ENCODE measurements around the gene ABCA4. TPM values are rescaled to one million over a fixed set of nuclear protein-coding genes. Genes with fewer than 3 reads are reported as not detected.

The ABCA4 gene
- total and polyA plus RNA-seq, 2 experiments from 2014 or later, result 0.53 to 1.4 TPM

GRCh38 chr1:94068096-94068998, 52.6 kb downstream of the ABCA4 start:
- no peaks in the 10 kb centered on the region for H4K20me1 ChIP-seq (ENCODE audit: insufficient read depth, poor library complexity, severe bottlenecking)

GRCh38 chr1:94067196-94067595, 53.8 kb downstream of the ABCA4 start:
- Histone ChIP-seq H3K27me3 (no peaks in the 10 kb centered on the region), H3K4me2 (no peak overlapping the region), H4K20me1 (ENCODE audit: insufficient read depth, poor library complexity, severe bottlenecking) (no peaks in the 10 kb centered on the region), H3K4me1 (ENCODE audit: insufficient read depth) (peaks cover 50% of the 10 kb centered on the region), H3K9me2 (replicated peaks; ENCODE audit: insufficient read depth) (no peaks in the 10 kb centered on the region), H3K4me3 (no peak overlapping the region), H2AFZ (no peak overlapping the region), H3K79me2 (no peaks in the 10 kb centered on the region), H3K9me3 (ENCODE audit: low read depth) (no peaks in the 10 kb centered on the region), H3K27ac (peak overlapping the region; percentile 88), H3K36me3 (replicated peaks; ENCODE audit: insufficient read depth, low read depth) (no peaks in the 10 kb centered on the region)
- TF ChIP-seq EZH2 (IDR thresholded peaks at IDR 0.05; ENCODE audit: borderline replicate concordance) (no peak), EZH2phosphoT487 (IDR thresholded peaks at IDR 0.05; ENCODE audit: low read depth, severe bottlenecking, unreplicated experiment) (no peak), CTCF (IDR thresholded peaks at IDR 0.05; ENCODE audit: poor library complexity) (no peak)
- no peak for DNase-seq (ENCODE audit: low spot score)
- 62% methylated on average over 3 of the region's 3 CpGs for WGBS (ENCODE audit: low lambda C conversion rate, missing lambda C conversion rate)

More at GRCh38 chr1:94068096-94068998, 52.6 kb downstream of the ABCA4 start:
- H3K27me3 ChIP-seq, result no peaks in the 10 kb centered on the region
- peak overlapping the region; percentile 88 for H3K27ac ChIP-seq
- TF ChIP-seq CTCF (IDR thresholded peaks at IDR 0.05; ENCODE audit: poor library complexity) (no peak), EZH2phosphoT487 (IDR thresholded peaks at IDR 0.05; ENCODE audit: low read depth, severe bottlenecking, unreplicated experiment) (no peak), EZH2 (IDR thresholded peaks at IDR 0.05; ENCODE audit: borderline replicate concordance) (no peak)
- no peaks in the 10 kb centered on the region for H3K79me2 ChIP-seq
- H3K4me3 ChIP-seq, result no peak overlapping the region
- peak overlapping the region; percentile 3 for H3K4me2 ChIP-seq
- H3K4me1 ChIP-seq (ENCODE audit: insufficient read depth), result peaks cover 43% of the 10 kb centered on the region
- no peaks in the 10 kb centered on the region for H3K36me3 ChIP-seq (replicated peaks; ENCODE audit: insufficient read depth, low read depth)
- no peak overlapping the region for H2AFZ ChIP-seq
- H3K9me2 ChIP-seq (replicated peaks; ENCODE audit: insufficient read depth), result no peaks in the 10 kb centered on the region
- DNase-seq (ENCODE audit: low spot score), result peak; percentile 62
- no peaks in the 10 kb centered on the region for H3K9me3 ChIP-seq (ENCODE audit: low read depth)
- 76% methylated on average over 6 of the region's 6 CpGs for WGBS (ENCODE audit: low lambda C conversion rate, missing lambda C conversion rate)

GRCh38 chr1:94063379-94063778, 57.6 kb downstream of the ABCA4 start:
- Histone ChIP-seq H3K9me3 (ENCODE audit: low read depth) (no peaks in the 10 kb centered on the region), H3K27ac (peak overlapping the region; percentile 31), H2AFZ (no peak overlapping the region), H3K4me2 (no peak overlapping the region), H4K20me1 (ENCODE audit: insufficient read depth, poor library complexity, severe bottlenecking) (no peaks in the 10 kb centered on the region), H3K9me2 (replicated peaks; ENCODE audit: insufficient read depth) (no peaks in the 10 kb centered on the region), H3K27me3 (no peaks in the 10 kb centered on the region), H3K4me3 (no peak overlapping the region), H3K79me2 (no peaks in the 10 kb centered on the region), H3K4me1 (ENCODE audit: insufficient read depth) (peaks cover 36% of the 10 kb centered on the region), H3K36me3 (replicated peaks; ENCODE audit: insufficient read depth, low read depth) (no peaks in the 10 kb centered on the region)
- TF ChIP-seq EZH2phosphoT487 (IDR thresholded peaks at IDR 0.05; ENCODE audit: low read depth, severe bottlenecking, unreplicated experiment) (no peak), EZH2 (IDR thresholded peaks at IDR 0.05; ENCODE audit: borderline replicate concordance) (no peak), CTCF (IDR thresholded peaks at IDR 0.05; ENCODE audit: poor library complexity) (peak; percentile 48)
- 22% methylated on average over 5 of the region's 5 CpGs for WGBS (ENCODE audit: low lambda C conversion rate, missing lambda C conversion rate)
- peak; percentile 72 for DNase-seq (ENCODE audit: low spot score)
